ENCODE results near the gene TRIM32.

GRCh38 chr9:116717150-116717549 is 30.0 kb downstream of the TRIM32 start:
- TF ChIP-seq POLR2A (IDR thresholded peaks at IDR 0.05; ENCODE audit: low read depth, low read length): no peak
- no peak for TF ChIP-seq POLR2AphosphoS5 (IDR thresholded peaks at IDR 0.05; ENCODE audit: low read depth, low read length)
